Activated CD4-positive, alpha-beta T cell treated with anti-CD3 and anti-CD28 coated beads for 36 hours (primary cell): ENCODE results near the gene RNF208. TPM values are rescaled to one million over a fixed set of nuclear protein-coding genes. Genes with fewer than 3 reads are reported as not detected.

Experiments used
- ATAC-seq: fragments of 200-7000 bp; cut with Tn5 transposase; one replicate; pipeline ENCODE4 v1.10.0; 2021; ENCODE audit warnings: mild to moderate bottlenecking, moderate library complexity
- CTCF ChIA-PET: fragments of 350-600 bp; sonication (Branson Sonifier 250); formaldehyde crosslinking; loops from one replicate; lab custom pipeline; 2021; ENCODE audit warnings: antibody characterized with exemption; lab: Charles Lee
- POLR2A ChIA-PET: fragments of 350-600 bp; sonication (Branson Sonifier 250); formaldehyde crosslinking; loops from one replicate; lab custom pipeline; 2021; ENCODE audit warnings: antibody characterized with exemption, inconsistent platforms; lab: Charles Lee
- DNase-seq: peaks from one replicate; pipeline ENCODE4 v3.0.0-alpha.2; 2020
- H3K27ac Mint-ChIP-seq: one replicate; pipeline ENCODE4 v1.8.0; 2021; ENCODE audit warnings: mixed read lengths
- H3K27me3 Mint-ChIP-seq: one replicate; pipeline ENCODE4 v1.8.0; 2021; ENCODE audit warnings: mixed read lengths
- H3K36me3 Mint-ChIP-seq: one replicate; pipeline ENCODE4 v1.8.0; 2021; ENCODE audit warnings: low read depth, mixed read lengths
- H3K4me1 Mint-ChIP-seq: one replicate; pipeline ENCODE4 v1.8.0; 2021; ENCODE audit warnings: mixed read lengths
- H3K4me3 Mint-ChIP-seq: one replicate; pipeline ENCODE4 v1.8.0; 2021; ENCODE audit warnings: mild to moderate bottlenecking, moderate library complexity, mixed read lengths
- H3K9me3 Mint-ChIP-seq: one replicate; pipeline ENCODE4 v1.8.0; 2021; ENCODE audit warnings: low read depth, mixed read lengths
- intact Hi-C, 2 experiments: fragments of 100-400 bp; cut with DNase I in 1 of 2; cut with micrococcal nuclease in 1 of 2; formaldehyde crosslinking; loops; one replicate each; pipeline versions ENCODE4 v1.14.2 to v1.15.1; 2022 to 2024; cut with DNase I, micrococcal nuclease
- total RNA-seq, 2 experiments: library from RNA; stranded (reverse); gene quantifications; one replicate each; pipeline ENCODE4 v1.2.3, GENCODE V29; 2021

The RNF208 gene
- total RNA-seq, 2 experiments from 2014 or later, result 7.1 to 8.9 TPM

DNA sequence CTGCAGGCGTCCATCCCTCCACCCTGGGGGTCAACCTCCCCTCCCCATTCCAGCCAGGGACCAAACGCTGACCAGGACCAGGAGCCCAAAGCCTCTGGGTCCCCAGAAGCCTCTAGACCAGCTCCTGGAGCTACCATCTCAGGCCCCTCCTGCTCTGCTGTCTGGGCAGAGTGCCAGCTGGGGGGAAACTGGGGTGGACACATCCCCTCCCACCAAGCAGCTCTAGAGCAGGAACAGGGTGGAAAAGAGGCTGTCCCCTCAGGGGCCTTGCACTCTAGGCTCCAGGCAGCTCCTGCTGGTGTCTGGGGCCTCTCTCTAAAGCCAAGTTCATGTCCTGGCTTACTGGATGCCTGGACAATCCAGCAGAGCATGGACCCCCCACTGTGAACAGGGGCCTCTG lies 29.2 kb downstream of the RNF208 start:
- DNase-seq (no peak), ATAC-seq (no peak)
- intact Hi-C loops, result no loop called here
- no peak overlapping the region for H3K27ac Mint-ChIP-seq
- ChIA-PET CTCF (interaction anchor here (1.1 to 1.7 kb wide), 3 partner anchors 11 to 164 kb away, joined by 3 to 4 read pairs (median 4); no protein-coding TSS in a partner anchor), POLR2A (no interaction called here)
- peaks cover 10% of the 10 kb centered on the region for H3K4me1 Mint-ChIP-seq
- peaks cover 6% of the 10 kb centered on the region for H3K36me3 Mint-ChIP-seq
- H3K4me3 Mint-ChIP-seq, result no peak overlapping the region
- H3K9me3 Mint-ChIP-seq, result no peaks in the 10 kb centered on the region
- no peaks in the 10 kb centered on the region for H3K27me3 Mint-ChIP-seq

GRCh38 chr9:137192448-137192780 lies 29.6 kb downstream of the RNF208 start:
- Mint-ChIP-seq H3K27ac (no peak overlapping the region), H3K4me1 (peaks cover 13% of the 10 kb centered on the region), H3K27me3 (no peaks in the 10 kb centered on the region), H3K36me3 (peaks cover 9% of the 10 kb centered on the region), H3K4me3 (no peak overlapping the region), H3K9me3 (no peaks in the 10 kb centered on the region)
- DNase-seq (no peak), ATAC-seq (no peak)
- CTCF ChIA-PET, result interaction anchor here (1.7 kb wide), 2 partner anchors 16 to 163 kb away, joined by 3 to 4 read pairs; no protein-coding TSS in a partner anchor
- POLR2A ChIA-PET, result no interaction called here
- intact Hi-C loops, result no loop called here

- intact Hi-C loops, result no loop called here
- DNase-seq, result no peak
- no peak for ATAC-seq
- Mint-ChIP-seq H3K9me3 (no peaks in the 10 kb centered on the region), H3K27me3 (no peaks in the 10 kb centered on the region), H3K27ac (no peak overlapping the region), H3K36me3 (peaks cover 9% of the 10 kb centered on the region), H3K4me1 (peaks cover 17% of the 10 kb centered on the region), H3K4me3 (no peak overlapping the region)
- ChIA-PET POLR2A (interaction anchor here (0.6 kb wide), 1 partner anchor 343 kb away, joined by 6 read pairs; no protein-coding TSS in a partner anchor), CTCF (interaction anchor here (1.2 to 1.7 kb wide), 3 partner anchors 15 to 163 kb away, joined by 3 to 4 read pairs (median 3); no protein-coding TSS in a partner anchor)
Observed at GRCh38 chr9:137191691-137192447, 30.2 kb downstream of the RNF208 start.

DNA sequence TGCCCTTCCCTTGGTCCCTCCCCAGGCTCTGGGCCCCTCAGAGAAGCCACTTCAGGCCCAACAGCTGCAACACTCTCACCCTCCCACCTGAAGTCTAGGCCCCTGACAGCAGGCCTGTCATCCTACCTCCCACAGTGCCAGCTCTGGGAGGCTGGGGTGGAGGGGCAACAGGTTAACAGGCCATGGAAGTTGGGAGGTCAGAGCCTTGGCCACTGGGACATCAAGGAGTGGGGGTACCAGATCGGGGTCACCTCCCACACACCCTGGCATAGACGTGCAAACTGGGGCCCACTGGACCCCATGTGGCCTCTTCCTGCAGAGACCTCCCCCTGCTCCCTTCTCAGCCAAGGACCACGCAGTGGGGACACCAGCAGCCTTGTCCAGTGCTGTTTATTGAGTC lies 30.8 kb downstream of the RNF208 start:
- no peaks in the 10 kb centered on the region for H3K27me3 Mint-ChIP-seq
- DNase-seq (no peak), ATAC-seq (no peak)
- CTCF ChIA-PET, result interaction anchor here (1.2 to 1.7 kb wide), 2 partner anchors 32 to 162 kb away, joined by 3 to 4 read pairs; no protein-coding TSS in a partner anchor
- H3K4me3 Mint-ChIP-seq, result no peak overlapping the region
- POLR2A ChIA-PET, result interaction anchor here (0.6 kb wide), 1 partner anchor 344 kb away, joined by 6 read pairs; no protein-coding TSS in a partner anchor
- H3K27ac Mint-ChIP-seq, result no peak overlapping the region
- H3K36me3 Mint-ChIP-seq, result peaks cover 10% of the 10 kb centered on the region
- no peaks in the 10 kb centered on the region for H3K9me3 Mint-ChIP-seq
- H3K4me1 Mint-ChIP-seq, result peaks cover 22% of the 10 kb centered on the region
- intact Hi-C loops, result no loop called here

DNA sequence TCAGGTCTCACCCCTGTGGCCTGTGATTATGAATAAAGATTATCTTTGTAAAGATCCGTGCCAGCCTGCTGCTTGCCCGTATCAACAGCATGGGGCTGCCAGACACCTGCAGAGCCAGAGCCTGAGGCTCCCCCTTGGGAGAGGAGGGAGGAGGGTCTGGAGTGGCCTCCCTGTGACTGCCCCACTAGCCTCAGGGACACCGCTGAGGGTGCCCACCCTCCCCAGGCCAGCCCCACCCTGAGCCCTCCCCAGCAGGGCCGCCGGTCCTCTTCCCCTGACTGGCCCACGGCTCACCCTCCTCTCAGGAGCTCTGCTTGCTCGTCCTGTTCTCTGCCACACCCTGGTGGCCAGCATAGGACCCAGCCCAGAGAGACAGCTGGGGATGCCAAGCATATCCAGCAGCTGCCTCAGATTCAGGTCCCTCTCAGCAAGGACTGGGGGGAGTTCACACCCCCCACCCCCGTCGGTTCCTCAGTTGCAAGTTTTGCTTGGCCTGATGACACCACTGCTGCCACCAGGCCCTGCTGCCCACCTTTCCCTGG lies 31.7 kb downstream of the RNF208 start:
- intact Hi-C loops, result no loop called here
- no peaks in the 10 kb centered on the region for H3K27me3 Mint-ChIP-seq
- peak overlapping the region; percentile 91 for H3K4me3 Mint-ChIP-seq
- no peaks in the 10 kb centered on the region for H3K9me3 Mint-ChIP-seq
- H3K4me1 Mint-ChIP-seq, result peaks cover 27% of the 10 kb centered on the region
- ATAC-seq (no peak), DNase-seq (no peak)
- POLR2A ChIA-PET, result no interaction called here
- CTCF ChIA-PET, result interaction anchor here (0.7 to 2.1 kb wide), 6 partner anchors 10 to 185 kb away, joined by 3 to 5 read pairs (median 4); partner anchors contain the start of gene TPRN
- peaks cover 12% of the 10 kb centered on the region for H3K36me3 Mint-ChIP-seq
- H3K27ac Mint-ChIP-seq, result no peak overlapping the region

DNA sequence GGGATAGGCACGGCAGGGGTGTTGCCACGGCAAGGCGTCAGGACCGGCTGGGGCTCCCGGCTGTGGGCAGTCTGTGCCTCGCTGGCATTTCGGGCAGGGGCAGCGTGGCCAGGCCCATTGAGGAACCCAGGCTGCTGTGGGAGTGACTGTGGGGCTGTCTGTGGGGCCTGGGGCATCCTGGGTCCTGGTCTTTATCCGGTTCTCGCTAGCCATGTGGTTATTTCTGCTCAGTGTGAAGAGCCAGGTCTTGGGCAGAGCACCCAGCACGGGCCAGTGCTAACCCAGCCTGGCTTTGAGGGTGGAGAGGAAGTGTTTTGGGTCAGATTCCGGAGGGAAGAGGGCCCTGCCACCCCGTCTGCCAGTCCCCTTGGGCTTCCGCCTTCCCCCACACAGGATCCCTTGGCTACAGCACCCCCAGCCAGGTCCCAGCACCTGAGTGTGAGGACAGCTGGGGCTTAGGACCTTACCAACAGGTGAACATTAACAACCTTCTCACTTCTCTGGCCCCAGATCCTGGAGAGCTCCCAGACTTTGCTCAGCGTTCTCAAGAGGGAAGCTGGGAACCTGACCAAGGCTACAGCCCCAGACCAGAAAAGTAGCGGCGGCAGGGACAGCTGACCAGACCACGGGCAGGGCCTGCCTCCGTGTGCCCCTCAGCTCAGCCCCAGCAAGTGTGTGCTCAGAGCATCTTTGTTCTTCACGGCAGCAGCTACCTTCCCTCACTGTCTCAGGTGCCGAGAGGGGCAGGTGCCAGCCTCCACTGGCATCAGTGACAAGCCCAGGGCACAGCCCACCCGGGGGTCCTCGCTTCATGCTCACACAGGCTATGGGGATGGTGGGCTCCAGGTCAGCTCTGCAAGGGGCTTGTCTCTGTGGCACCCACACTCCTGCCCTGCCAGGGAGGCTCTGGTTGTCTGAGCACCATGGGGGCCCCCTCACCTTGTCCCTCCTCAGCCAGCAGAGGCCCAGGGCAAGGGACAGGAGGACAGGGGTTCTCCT lies 32.4 kb downstream of the RNF208 start:
- intact Hi-C loops, result loop anchor here (1.0 to 5.0 kb wide), 6 partner anchors 16 to 75 kb away; partner anchors contain the start of genes DPP7 (in 1 of the 2), NDOR1 (in 1 of the 2), RNF208 (in 1 of the 2) and TMEM203 (in 1 of the 2)
- ChIA-PET POLR2A (interaction anchor here (1.0 to 1.2 kb wide), 3 partner anchors 11 to 94 kb away, joined by 3 to 8 read pairs (median 4); partner anchors contain the start of gene TPRN), CTCF (interaction anchor here (0.5 to 2.1 kb wide), 19 partner anchors 8 to 1205 kb away, joined by 3 to 5 read pairs (median 3); partner anchors contain the start of genes RNF224 and TPRN)
- H3K27me3 Mint-ChIP-seq, result no peaks in the 10 kb centered on the region
- H3K9me3 Mint-ChIP-seq, result no peaks in the 10 kb centered on the region
- peaks cover 29% of the 10 kb centered on the region for H3K4me1 Mint-ChIP-seq
- H3K36me3 Mint-ChIP-seq, result peaks cover 12% of the 10 kb centered on the region
- ATAC-seq, result peak; percentile 1
- DNase-seq, result no peak
- peak overlapping the region; percentile 88 for H3K27ac Mint-ChIP-seq
- H3K4me3 Mint-ChIP-seq, result peak overlapping the region; percentile 91

- ATAC-seq, result peak; percentile 85
- H3K36me3 Mint-ChIP-seq, result peaks cover 12% of the 10 kb centered on the region
- CTCF ChIA-PET, result interaction anchor here (0.5 to 2.1 kb wide), 19 partner anchors 8 to 1205 kb away, joined by 3 to 5 read pairs (median 3); partner anchors contain the start of genes RNF224 and TPRN
- POLR2A ChIA-PET, result interaction anchor here (0.6 to 1.2 kb wide), 4 partner anchors 12 to 771 kb away, joined by 3 to 8 read pairs (median 4); partner anchors contain the start of gene TPRN
- DNase-seq, result peak; percentile 96
- H3K27ac Mint-ChIP-seq, result peak within 1 kb of the TSS; percentile 88
- peak within 1 kb of the TSS; percentile 91 for H3K4me3 Mint-ChIP-seq
- no peaks in the 10 kb centered on the region for H3K27me3 Mint-ChIP-seq
- peaks cover 33% of the 10 kb centered on the region for H3K4me1 Mint-ChIP-seq
- intact Hi-C loops, result loop anchor here (1.0 to 5.0 kb wide), 12 partner anchors 12 to 397 kb away; partner anchors contain the start of genes NDOR1 (in 2 of the 2), TMEM203 (in 2 of the 2), TPRN (in 2 of the 2) and DPP7 (in 1 of the 2)
- H3K9me3 Mint-ChIP-seq, result no peaks in the 10 kb centered on the region
Observed at GRCh38 chr9:137188490-137189296, 33.3 kb downstream of the RNF208 start, which contains the start of the genes ANAPC2 and SSNA1. TSS of gene ANAPC2 (minus strand) at chr9:137188560. CDS start at chr9:137188532, 28 bp downstream. TSS of gene SSNA1 (plus strand) at chr9:137188676. CDS start at chr9:137188727, 51 bp downstream.

GRCh38 chr9:137188086-137188489 lies 34.0 kb downstream of the RNF208 start:
- ChIA-PET CTCF (interaction anchor here (2.1 kb wide), 1 partner anchor 14 kb away, joined by 4 read pairs; no protein-coding TSS in a partner anchor), POLR2A (interaction anchor here (1.0 kb wide), 1 partner anchor 161 kb away, joined by 3 read pairs; no protein-coding TSS in a partner anchor)
- Mint-ChIP-seq H3K27me3 (no peaks in the 10 kb centered on the region), H3K27ac (peak overlapping the region; percentile 82), H3K9me3 (no peaks in the 10 kb centered on the region), H3K4me1 (peaks cover 33% of the 10 kb centered on the region), H3K36me3 (peaks cover 12% of the 10 kb centered on the region), H3K4me3 (peak overlapping the region; percentile 91)
- DNase-seq (no peak), ATAC-seq (peak; percentile 5)
- intact Hi-C loops, result loop anchor here (1.0 to 5.0 kb wide), 12 partner anchors 12 to 397 kb away; partner anchors contain the start of genes TPRN (in 2 of the 2), DPP7 (in 1 of the 2), MAN1B1 (in 1 of the 2) and NDOR1 (in 1 of the 2)

GRCh38 chr9:137187386-137187785 lies 34.7 kb downstream of the RNF208 start:
- CTCF ChIA-PET, result no interaction called here
- intact Hi-C loops, result loop anchor here in 1 of 2 experiments (5.0 kb wide), 1 partner anchor 35 kb away; the partner anchor contains the start of gene RNF208
- peaks cover 12% of the 10 kb centered on the region for H3K36me3 Mint-ChIP-seq

More at GRCh38 chr9:137187386-137187785, 34.7 kb downstream of the RNF208 start:
- Mint-ChIP-seq H3K4me3 (peak overlapping the region; percentile 91), H3K4me1 (peaks cover 33% of the 10 kb centered on the region), H3K27me3 (no peaks in the 10 kb centered on the region), H3K27ac (peak overlapping the region; percentile 77), H3K9me3 (no peaks in the 10 kb centered on the region)
- no peak for ATAC-seq
- no peak for DNase-seq
- POLR2A ChIA-PET, result interaction anchor here (1.0 kb wide), 1 partner anchor 160 kb away, joined by 3 read pairs; no protein-coding TSS in a partner anchor
